ENCODE measurements around the gene ZSWIM5.
"Not testable (repeated sequence)": the region's sequence is repeated elsewhere in the genome, so short reads cannot be mapped to it uniquely, and the experiment has no call there.

ZSWIM5 gene

DNA sequence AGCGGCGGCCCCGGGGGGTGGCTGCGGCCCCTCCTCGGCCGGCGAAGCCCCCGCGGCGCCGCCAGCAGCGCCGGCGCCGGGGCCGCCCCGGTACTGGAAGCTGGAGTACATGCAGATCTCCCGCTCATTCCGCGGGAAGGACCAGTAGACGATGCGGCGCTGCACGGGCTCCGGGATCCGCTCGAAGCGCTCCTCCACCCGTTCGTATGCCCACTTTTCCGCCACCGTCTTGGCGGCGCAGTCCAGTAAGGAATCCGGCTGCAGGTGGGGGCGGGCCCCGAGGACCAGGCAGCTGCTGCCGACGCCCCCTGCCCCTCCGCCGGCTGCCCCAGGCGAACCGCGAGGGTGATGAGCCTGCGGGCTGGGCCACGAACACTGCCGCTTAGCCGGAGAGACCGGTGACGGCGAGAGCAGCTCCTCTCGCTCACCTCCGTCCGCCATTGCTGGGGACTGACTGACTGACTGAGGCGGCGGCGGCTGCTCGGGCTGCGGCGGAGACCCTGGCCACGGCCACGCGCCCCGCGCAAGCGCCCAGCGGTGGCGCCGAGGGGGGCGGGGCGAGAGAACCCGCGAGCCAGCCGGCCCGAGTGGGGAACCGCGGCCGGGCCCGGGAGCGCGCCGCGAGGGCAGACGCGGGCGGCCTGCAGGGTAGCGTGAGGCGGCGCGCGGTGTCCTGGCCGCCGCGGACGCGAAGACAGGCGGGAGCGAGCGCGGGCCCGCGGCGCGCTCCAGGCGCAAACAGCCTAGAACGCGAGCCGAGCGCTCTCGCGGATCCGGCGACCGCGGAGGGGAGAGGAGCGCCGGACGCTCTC lies at the start of gene ZSWIM5:
TSS of gene ZSWIM5 (minus strand) at position 696 of the 812 bp plus-strand sequence. CDS start at position 441, 255 bp downstream.
- peak; percentile 35 for DNase-seq

- no peak for DNase-seq
Observed at GRCh38 chr1:45254490-45254889, 48.1 kb upstream of the ZSWIM5 start.

DNA sequence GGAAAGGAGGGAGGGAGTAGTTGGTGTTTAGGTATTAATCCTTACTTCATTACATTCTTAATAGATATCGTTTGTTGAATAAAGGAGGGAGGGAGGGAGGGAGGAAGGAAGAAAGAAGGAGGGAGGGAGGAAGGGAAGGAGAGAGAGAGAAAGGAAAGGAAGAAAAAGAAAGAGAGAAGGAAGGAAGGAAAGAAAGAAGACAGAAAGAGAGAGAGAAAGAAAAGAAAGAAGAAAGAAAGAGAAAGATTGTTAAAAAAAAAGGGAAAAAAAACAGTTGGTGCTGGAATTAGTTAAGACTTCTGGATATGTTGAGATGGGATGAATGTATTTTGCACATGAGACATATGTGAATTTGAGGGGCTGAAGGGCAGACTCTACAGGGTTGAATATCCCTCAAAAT lies 44.1 kb upstream of the ZSWIM5 start:
- no peak for DNase-seq

DNA sequence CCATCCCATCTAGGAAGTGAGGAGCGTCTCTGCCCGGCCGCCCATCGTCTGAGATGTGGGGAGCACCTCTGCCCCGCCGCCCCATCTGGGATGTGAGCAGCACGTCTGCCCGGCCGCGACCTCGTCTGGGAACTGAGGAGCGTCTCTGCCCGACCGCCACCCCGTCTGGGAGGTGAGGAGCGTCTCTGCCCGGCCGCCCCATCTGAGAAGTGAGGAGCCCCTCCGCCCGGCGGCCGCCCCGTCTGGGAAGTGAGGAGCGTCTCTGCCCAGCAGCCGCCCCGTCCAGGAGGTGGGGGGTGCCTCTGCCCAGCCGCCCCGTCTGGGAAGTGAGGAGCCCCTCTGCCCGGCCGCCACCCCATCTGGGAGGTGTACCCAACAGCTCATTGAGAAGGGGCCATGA lies 41.6 kb upstream of the ZSWIM5 start:
- not testable (repeated sequence) for DNase-seq

GRCh38 chr1:45246760-45247159 lies 40.4 kb upstream of the ZSWIM5 start:
- no peak for DNase-seq

DNA sequence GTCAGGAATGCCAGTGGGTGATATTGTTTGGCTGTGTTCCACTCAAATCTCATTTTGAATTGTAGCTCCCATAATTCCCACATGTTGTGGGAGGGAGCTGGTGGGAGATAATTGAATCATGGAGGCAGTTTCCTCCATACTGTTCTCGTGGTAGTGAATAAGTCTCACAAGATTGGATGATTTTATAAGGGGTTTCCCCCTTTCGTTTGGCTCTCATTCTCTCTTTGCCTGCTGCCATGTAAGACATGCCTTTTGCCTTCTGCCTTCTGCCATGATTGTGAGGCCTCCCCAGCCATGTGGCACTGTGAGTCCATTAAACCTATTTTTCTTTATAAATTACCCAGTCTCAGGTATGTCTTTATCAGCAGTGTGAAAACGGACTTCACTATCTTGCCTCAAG lies 40.0 kb upstream of the ZSWIM5 start:
- not testable (repeated sequence) for DNase-seq

GRCh38 chr1:45244660-45245059 lies 38.3 kb upstream of the ZSWIM5 start:
- DNase-seq = no peak

DNA sequence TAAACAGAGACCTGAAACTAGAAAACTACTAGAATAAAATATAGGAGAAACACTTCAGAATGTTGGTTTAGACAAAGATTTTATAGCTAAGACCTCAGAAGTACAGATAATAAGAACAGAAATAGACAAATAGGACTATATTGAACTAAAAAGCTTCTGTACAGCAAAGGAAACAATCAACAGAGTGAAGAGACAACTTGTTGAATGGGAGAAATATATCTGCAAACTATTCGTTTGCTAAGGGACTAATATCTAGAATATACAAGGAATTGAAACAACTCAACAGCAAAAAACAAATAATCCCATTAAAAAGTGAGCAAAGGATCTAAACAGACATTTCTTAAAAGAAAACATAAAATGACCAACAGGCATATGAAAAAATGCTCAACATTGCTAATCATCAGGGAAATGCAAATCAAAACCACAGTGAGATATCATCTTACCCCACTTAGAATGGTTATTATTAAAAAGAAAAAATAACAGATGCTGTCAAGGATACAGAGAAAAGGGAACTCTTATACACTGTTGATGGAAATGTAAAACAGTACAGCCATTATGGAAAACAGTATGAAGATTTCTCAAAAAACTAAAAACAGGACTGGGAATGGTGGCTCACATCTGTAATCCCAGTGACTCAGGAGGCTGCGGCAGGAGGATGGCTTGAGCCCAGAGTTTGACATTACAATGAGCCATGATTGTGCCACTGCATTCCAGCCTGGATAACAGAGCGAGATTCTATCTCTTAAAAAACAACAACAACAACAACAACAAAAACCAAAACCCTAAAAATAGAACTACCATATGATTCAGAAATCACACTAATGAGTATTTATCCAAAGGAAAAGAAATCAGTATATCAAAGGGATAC lies 37.3 kb upstream of the ZSWIM5 start:
- DNase-seq = no peak

DNA sequence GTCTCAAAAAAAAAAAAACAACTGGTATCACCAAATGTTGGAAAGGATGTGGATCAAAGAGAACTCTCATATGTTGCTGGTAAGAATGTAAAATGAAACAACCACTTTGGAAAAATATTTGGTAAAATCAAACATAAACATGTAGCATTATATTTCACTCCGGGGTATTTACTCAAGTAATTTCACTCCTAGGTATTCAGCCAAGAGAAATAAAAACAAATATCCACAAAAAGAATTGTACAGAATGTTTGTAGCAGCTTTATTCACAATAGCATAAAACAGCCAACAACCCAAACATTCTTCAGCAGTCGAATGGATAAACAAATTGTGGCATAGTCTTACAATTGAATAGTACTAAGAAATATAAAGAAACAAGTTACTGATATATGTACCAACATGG lies 32.4 kb upstream of the ZSWIM5 start:
- no peak for DNase-seq

GRCh38 chr1:45236136-45236535 lies 29.7 kb upstream of the ZSWIM5 start:
- DNase-seq = no peak

DNA sequence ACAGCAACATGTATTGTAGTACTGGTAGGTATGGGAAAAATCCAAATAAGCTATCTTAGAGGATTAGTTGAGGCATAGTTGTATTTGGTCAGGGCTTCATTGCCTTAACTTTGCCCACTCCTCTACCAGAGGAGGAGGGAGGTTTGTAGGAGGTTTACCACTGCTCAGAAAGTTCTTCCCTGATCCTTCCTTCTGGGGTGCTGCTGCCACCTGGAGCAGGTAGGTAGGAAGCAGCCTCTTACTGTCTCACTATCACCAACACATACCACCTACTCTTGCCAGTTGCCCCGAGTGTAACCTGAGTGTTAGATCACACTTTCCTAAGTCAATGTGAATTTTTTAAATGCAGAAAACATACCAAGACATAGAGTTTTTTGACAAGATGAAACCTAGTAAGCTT lies 24.1 kb upstream of the ZSWIM5 start:
- no peak for DNase-seq

- DNase-seq = no peak
Observed at GRCh38 chr1:45225598-45225997, 19.2 kb upstream of the ZSWIM5 start.

GRCh38 chr1:45223710-45224109 lies 17.3 kb upstream of the ZSWIM5 start:
- not testable (repeated sequence) for DNase-seq

DNA sequence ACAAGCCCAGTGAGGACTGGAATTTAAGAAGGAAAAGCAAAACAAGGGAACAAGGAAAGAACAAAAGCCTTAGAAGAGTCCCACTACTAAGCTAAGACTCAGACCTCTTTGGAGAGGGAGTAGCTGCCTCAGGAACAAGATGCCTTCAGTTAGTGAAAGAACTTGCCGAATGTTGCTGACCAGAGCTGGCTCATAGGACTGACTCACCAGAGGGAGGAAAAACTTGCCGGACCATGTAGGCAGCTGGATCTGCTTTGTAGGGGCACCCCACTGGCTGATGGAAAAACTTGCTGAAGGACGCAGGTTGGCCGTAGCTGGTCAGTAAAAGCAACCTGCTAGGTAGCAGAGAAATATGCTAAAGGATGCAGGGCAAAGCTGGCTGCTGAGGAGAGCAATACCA lies 15.3 kb upstream of the ZSWIM5 start:
- DNase-seq = no peak

- no peak for DNase-seq
Observed at GRCh38 chr1:45216861-45217260, 10.5 kb upstream of the ZSWIM5 start.

GRCh38 chr1:45216200-45216541 lies 9.8 kb upstream of the ZSWIM5 start:
- DNase-seq = no peak

DNA sequence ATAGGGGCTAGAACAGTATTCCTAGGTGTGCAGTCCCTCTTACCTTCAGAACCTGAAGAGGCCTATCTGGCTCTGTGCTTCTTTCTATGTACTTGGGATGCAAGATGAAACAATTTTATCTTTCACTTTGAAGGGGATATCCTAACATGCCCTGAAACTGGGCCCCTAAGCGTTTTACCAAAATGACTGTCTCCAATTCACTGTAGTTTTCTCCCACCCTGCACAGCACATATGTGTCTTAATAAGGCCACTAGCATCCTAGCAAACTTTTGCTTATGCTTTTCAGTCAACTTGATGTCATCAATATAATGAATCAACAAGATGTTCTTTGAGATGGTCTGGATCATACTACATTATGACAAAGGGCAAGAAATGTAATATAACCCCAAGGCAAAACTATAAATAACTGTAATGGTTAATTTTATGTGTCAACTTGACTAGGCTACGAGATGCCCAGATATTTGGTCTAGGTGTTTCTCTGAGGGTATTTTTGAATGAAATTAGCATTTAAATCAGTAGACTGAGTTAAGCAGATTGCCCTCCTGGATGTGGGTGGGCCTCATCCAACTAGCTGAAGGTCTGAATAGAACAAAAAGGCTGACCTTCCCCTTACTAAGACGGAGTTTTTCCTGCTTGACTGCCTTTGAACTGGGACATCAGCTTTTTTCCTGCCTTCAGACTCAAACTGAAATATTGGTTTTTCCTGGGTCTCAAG lies 9.2 kb upstream of the ZSWIM5 start:
- DNase-seq = no peak

DNA sequence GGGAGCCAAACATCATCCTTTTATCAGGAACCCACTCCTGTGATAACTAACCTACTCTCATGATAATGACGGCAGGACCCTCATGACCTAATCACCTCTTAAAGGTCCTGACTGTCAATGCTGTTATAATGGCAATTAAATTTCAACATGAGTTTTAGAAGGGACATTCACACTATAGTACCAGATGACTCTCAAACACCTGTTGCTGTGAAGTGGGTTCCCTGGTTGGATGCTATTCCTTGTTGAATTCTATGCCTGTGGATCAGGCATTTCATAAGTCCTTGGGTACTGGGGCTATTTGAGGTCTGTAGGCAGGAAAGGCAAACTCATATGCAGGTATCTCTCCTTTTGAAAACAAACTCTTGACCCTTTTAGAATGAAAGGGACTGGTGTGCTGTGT lies 7.5 kb upstream of the ZSWIM5 start:
- no peak for DNase-seq

DNA sequence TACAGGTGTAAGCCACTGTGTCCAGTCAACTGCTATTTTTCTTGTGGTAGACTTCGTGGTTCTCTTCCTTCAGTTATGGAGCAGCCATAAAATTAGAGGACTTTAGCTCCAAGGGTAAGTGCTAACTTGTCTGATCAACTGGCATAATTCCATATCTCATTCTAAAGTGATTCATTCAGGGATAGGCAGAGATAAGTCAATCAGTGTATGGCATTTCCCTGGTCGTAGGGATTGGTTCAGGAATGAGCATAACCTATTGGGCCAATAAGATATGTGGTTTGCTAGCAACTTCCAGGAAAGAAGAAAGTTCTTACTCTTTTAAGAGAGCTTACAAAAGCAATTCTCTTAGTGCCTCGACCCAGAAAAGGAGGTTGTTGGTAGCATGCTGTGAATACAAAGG lies 4.7 kb upstream of the ZSWIM5 start:
- DNase-seq = no peak

GRCh38 chr1:45206808-45207623 lies 611 bp upstream of the ZSWIM5 start:
- DNase-seq = no peak

DNA sequence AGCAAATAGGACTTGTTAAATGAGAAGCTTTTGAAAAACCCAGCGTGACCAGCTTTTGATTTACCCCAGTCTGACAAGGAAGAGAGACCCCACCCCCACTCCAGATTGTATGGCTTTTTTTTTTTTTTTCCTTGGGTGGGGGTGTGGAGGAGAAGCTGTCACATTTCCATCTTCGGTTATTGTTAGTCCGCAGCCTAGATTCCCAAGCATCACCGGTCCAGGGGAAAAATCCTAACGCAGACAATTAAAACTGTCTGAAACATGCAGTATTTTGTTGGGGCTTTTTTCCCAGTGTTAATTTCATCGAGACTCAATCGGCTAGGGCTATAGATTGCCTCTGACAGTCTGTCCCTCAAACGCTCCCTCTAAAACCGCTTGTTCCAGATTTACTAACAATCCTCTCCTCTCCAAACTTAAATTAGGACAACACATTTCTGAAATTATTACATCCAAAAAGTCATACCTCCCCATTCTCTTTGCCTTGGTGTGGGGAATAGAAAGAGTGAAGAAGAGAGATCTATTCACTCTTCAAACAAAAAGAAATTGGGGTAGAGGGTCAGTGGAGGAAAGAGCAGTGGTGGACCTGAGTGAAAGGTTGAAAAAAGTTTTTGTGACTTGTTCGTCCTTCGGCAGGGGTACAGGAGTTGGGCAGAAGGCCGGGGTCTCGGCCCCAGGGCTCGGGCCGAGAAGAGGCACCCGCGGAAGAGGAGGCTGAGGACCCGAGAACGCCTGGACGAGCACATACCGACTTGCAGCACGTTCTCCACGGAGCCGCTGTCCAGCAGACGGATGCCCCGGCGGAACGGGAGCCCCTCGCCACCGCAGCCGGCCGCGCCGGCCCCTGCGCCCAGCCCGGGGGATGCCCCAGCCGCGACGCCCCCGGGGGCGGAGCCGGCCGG lies 1.1 kb downstream of the ZSWIM5 start:
- no peak for DNase-seq
